ENCODE measurements around the gene RAMP3. TPM values are rescaled to one million over a fixed set of nuclear protein-coding genes. Genes with fewer than 3 reads are reported as not detected.

RAMP3 gene
- total and polyA plus RNA-seq, 10 of the 15 experiments (the other 5 are each of a cell fraction or from before 2014, with no cell fraction given): not detected

DNA sequence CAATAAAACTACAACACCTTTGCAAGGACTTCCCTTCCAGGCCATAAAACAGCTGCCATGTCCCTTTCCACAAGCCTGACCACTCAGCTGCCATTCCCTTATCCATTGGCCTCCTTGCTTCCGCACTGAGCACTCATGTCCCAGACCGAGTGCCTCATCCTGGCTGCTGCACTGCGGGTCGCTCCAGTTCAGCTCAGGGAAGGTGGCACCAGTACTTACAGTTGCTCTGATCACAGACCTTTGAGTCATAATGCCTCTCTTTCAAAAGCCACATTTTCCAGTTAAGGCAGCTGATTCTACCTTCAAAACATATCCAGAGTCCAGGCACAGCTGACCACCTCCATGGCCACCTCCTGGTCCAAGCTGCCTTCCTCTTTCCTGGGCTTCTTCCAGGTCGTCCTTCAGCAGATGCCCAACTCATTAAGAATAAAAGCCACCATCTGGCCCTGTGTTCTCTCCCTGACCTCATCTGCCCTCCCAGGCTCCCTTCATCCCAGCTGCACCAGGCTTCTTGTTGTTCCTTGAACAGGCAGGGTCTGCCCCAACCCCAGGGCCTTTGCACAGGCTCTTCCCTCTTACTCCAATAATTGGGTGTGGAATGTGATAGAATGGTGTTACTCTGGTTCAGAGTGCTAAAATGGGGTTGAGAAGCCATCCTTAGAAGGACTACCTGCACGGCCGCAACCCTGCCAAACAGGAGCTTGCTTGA, 64.5 kb downstream of the RAMP3 start:
- ChIA-PET RAD21 (ENCODE audit: unreplicated experiment) (no interaction called here), POLR2A (no interaction called here), SMC1A (ENCODE audit: uncharacterized antibody, unreplicated experiment) (no interaction called here), CTCF (interaction anchor here (0.6 to 1.3 kb wide), 2 partner anchors 15 to 656 kb away, joined by 3 read pairs; no protein-coding TSS in a partner anchor)
- H3K27me3 ChIP-seq (replicated peaks in 1 of 2; ENCODE audit: control insufficient read depth in 2 of 2, insufficient read depth in 2 of 2, low read length in 1 of 2): no peaks in the 10 kb centered on the region; a peak in 1 of 4 replicates
- intact Hi-C loops (cut with micrococcal nuclease; ENCODE audit: unreplicated experiment) (no loop called here), in situ Hi-C loops (cut with MboI) (no loop called here)
- 66% methylated on average over 7 of the region's 7 CpGs for WGBS (ENCODE audit: insufficient coverage, insufficient replicate concordance, low lambda C conversion rate, missing lambda C conversion rate)
- FAIRE-seq: no peak
- H4K20me1 ChIP-seq (ENCODE audit: control insufficient read depth, insufficient read depth): no peaks in the 10 kb centered on the region
- H3K4me3 ChIP-seq: no peak overlapping the region
- no peak overlapping the region for H2AFZ ChIP-seq (ENCODE audit: control insufficient read depth, low read depth, low read length)
- H3K4me2 ChIP-seq (ENCODE audit: control insufficient read depth, insufficient read depth): no peak overlapping the region
- H3K4me1 ChIP-seq (ENCODE audit: control insufficient read depth, insufficient read depth, low read length): no peaks in the 10 kb centered on the region
- H3K9ac ChIP-seq (ENCODE audit: control insufficient read depth, insufficient read depth, low read length): no peak overlapping the region
- no peak overlapping the region for H3K27ac ChIP-seq (ENCODE audit: control insufficient read depth, insufficient read depth)
- H3K9me3 ChIP-seq (replicated peaks; ENCODE audit: control insufficient read depth, insufficient read depth, low read length): no peaks in the 10 kb centered on the region
- no TSS peak for BruUV-seq (replicated peaks)
- H3K36me3 ChIP-seq (ENCODE audit: control insufficient read depth in 2 of 2, insufficient read depth in 2 of 2, low read length in 1 of 2): no peaks in the 10 kb centered on the region
- no peak for ATAC-seq
- DNase-seq (ENCODE audit: low read depth, low spot score): no peak
- H3K79me2 ChIP-seq (ENCODE audit: control insufficient read depth, insufficient read depth, low read length): no peaks in the 10 kb centered on the region
- TF ChIP-seq, protein P1, sequence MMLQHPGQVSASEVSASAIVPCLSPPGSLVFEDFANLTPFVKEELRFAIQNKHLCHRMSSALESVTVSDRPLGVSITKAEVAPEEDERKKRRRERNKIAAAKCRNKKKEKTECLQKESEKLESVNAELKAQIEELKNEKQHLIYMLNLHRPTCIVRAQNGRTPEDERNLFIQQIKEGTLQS (IDR thresholded peaks at IDR 0.05; ENCODE audit: borderline replicate concordance, extremely low read depth, low read depth, low read length): no peak
- TF ChIP-seq SRF (IDR thresholded peaks at IDR 0.05; ENCODE audit: low read depth in 2 of 2, low read length in 2 of 2) (no peak), CHD2 (IDR thresholded peaks at IDR 0.05; ENCODE audit: borderline replicate concordance, low read depth, low read length) (no peak), NFYA (IDR thresholded peaks at IDR 0.05; ENCODE audit: borderline replicate concordance, low read depth, low read length) (no peak), TARDBP (IDR thresholded peaks at IDR 0.05; ENCODE audit: borderline replicate concordance) (no peak), NBN (IDR thresholded peaks at IDR 0.05) (no peak), BACH1 (IDR thresholded peaks at IDR 0.05; ENCODE audit: borderline replicate concordance) (no peak), CEBPB (IDR thresholded peaks at IDR 0.05; ENCODE audit: borderline replicate concordance in 1 of 2, low read depth in 2 of 2, low read length in 2 of 2) (no peak), SP1 (IDR thresholded peaks at IDR 0.05; ENCODE audit: low read depth, low read length) (no peak)
- TF ChIP-seq, protein P2, sequence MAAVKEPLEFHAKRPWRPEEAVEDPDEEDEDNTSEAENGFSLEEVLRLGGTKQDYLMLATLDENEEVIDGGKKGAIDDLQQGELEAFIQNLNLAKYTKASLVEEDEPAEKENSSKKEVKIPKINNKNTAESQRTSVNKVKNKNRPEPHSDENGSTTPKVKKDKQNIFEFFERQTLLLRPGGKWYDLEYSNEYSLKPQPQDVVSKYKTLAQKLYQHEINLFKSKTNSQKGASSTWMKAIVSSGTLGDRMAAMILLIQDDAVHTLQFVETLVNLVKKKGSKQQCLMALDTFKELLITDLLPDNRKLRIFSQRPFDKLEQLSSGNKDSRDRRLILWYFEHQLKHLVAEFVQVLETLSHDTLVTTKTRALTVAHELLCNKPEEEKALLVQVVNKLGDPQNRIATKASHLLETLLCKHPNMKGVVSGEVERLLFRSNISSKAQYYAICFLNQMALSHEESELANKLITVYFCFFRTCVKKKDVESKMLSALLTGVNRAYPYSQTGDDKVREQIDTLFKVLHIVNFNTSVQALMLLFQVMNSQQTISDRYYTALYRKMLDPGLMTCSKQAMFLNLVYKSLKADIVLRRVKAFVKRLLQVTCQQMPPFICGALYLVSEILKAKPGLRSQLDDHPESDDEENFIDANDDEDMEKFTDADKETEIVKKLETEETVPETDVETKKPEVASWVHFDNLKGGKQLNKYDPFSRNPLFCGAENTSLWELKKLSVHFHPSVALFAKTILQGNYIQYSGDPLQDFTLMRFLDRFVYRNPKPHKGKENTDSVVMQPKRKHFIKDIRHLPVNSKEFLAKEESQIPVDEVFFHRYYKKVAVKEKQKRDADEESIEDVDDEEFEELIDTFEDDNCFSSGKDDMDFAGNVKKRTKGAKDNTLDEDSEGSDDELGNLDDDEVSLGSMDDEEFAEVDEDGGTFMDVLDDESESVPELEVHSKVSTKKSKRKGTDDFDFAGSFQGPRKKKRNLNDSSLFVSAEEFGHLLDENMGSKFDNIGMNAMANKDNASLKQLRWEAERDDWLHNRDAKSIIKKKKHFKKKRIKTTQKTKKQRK (IDR thresholded peaks at IDR 0.05; ENCODE audit: low read depth, low read length): no peak
- TF ChIP-seq, protein P3, sequence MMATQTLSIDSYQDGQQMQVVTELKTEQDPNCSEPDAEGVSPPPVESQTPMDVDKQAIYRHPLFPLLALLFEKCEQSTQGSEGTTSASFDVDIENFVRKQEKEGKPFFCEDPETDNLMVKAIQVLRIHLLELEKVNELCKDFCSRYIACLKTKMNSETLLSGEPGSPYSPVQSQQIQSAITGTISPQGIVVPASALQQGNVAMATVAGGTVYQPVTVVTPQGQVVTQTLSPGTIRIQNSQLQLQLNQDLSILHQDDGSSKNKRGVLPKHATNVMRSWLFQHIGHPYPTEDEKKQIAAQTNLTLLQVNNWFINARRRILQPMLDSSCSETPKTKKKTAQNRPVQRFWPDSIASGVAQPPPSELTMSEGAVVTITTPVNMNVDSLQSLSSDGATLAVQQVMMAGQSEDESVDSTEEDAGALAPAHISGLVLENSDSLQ (IDR thresholded peaks at IDR 0.05): no peak
- TF ChIP-seq, protein P4, sequence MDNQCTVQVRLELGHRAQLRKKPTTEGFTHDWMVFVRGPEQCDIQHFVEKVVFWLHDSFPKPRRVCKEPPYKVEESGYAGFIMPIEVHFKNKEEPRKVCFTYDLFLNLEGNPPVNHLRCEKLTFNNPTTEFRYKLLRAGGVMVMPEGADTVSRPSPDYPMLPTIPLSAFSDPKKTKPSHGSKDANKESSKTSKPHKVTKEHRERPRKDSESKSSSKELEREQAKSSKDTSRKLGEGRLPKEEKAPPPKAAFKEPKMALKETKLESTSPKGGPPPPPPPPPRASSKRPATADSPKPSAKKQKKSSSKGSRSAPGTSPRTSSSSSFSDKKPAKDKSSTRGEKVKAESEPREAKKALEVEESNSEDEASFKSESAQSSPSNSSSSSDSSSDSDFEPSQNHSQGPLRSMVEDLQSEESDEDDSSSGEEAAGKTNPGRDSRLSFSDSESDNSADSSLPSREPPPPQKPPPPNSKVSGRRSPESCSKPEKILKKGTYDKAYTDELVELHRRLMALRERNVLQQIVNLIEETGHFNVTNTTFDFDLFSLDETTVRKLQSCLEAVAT (IDR thresholded peaks at IDR 0.05): no peak
- TF ChIP-seq, protein P5, sequence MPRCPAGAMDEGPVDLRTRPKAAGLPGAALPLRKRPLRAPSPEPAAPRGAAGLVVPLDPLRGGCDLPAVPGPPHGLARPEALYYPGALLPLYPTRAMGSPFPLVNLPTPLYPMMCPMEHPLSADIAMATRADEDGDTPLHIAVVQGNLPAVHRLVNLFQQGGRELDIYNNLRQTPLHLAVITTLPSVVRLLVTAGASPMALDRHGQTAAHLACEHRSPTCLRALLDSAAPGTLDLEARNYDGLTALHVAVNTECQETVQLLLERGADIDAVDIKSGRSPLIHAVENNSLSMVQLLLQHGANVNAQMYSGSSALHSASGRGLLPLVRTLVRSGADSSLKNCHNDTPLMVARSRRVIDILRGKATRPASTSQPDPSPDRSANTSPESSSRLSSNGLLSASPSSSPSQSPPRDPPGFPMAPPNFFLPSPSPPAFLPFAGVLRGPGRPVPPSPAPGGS (IDR thresholded peaks at IDR 0.05; ENCODE audit: borderline replicate concordance, insufficient read depth, low read depth, low read length, poor library complexity, severe bottlenecking): no peak
- TF ChIP-seq, protein P6, sequence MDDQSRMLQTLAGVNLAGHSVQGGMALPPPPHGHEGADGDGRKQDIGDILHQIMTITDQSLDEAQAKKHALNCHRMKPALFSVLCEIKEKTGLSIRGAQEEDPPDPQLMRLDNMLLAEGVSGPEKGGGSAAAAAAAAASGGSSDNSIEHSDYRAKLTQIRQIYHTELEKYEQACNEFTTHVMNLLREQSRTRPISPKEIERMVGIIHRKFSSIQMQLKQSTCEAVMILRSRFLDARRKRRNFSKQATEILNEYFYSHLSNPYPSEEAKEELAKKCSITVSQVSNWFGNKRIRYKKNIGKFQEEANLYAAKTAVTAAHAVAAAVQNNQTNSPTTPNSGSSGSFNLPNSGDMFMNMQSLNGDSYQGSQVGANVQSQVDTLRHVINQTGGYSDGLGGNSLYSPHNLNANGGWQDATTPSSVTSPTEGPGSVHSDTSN (IDR thresholded peaks at IDR 0.05; ENCODE audit: insufficient replicate concordance, low read depth, low read length): no peak

Measured in GM12878 (cell line).